Body of pancreas (tissue), 4 donors: ENCODE measurements around the gene NFKB2.

ENCODE experiments used
- CTCF ChIP-seq, 7 experiments: fragments of 450-650 bp in 4 of 7; fragments of 200-600 bp in 3 of 7; sonication (generic) in 3 of 7; IDR thresholded peaks; one replicate each; pipeline ENCODE4 v1.5.1; 2016 to 2019; ENCODE audit warnings: antibody characterized with exemption in 7 of 7
- POLR2A ChIP-seq, 3 donors: fragments of 450-650 bp; IDR thresholded peaks; one replicate each; pipeline ENCODE4 v1.6.1; 2016; ENCODE audit warnings: antibody characterized with exemption in 3 of 3, mild to moderate bottlenecking in 2 of 3

GRCh38 chr10:102397222-102398171, 2.0 kb downstream of the NFKB2 start:
- TF ChIP-seq CTCF (IDR thresholded peaks at IDR 0.05): no peak
- TF ChIP-seq POLR2A (IDR thresholded peaks at IDR 0.05): no peak
